MG63 (cell line): ENCODE results near the gene SLC25A45. TPM values are rescaled to one million over a fixed set of nuclear protein-coding genes. Genes with fewer than 3 reads are reported as not detected.
"Not testable (repeated sequence)": the region's sequence is repeated elsewhere in the genome, so short reads cannot be mapped to it uniquely, and the experiment has no call there.

ENCODE experiments used
- DNase-seq: peaks from one replicate; pipeline ENCODE4 v3.0.0-alpha.2; 2020
- H3K27me3 ChIP-seq: fragments of 250-450 bp; sonication (Bioruptor Pico); 2 replicates; pipeline ENCODE4 v1.5.1; 2020; ENCODE audit warnings: mild to moderate bottlenecking, moderate library complexity
- H3K36me3 ChIP-seq: fragments of 250-450 bp; sonication (Bioruptor Pico); 2 replicates; pipeline ENCODE4 v1.5.1; 2020; ENCODE audit warnings: mild to moderate bottlenecking, moderate library complexity
- H3K4me3 ChIP-seq: fragments of 250-450 bp; sonication (Bioruptor Pico); 2 replicates; pipeline ENCODE4 v1.5.1; 2020; ENCODE audit warnings: mild to moderate bottlenecking, moderate library complexity
- H3K9me3 ChIP-seq: fragments of 250-450 bp; sonication (Bioruptor Pico); 2 replicates; pipeline ENCODE4 v1.5.1; 2020; ENCODE audit warnings: mild to moderate bottlenecking, moderate library complexity
- total RNA-seq: library from RNA; depleted of rRNA; stranded (reverse); fragments of >200 nt; shearing (Covaris generic); gene quantifications from 2 replicates; pipeline ENCODE4 v1.2.3, GENCODE V29; 2014; ENCODE audit warnings: low replicate concordance

The SLC25A45 gene
- total RNA-seq, 1 experiment from 2014 or later, result 1.9 TPM

DNA sequence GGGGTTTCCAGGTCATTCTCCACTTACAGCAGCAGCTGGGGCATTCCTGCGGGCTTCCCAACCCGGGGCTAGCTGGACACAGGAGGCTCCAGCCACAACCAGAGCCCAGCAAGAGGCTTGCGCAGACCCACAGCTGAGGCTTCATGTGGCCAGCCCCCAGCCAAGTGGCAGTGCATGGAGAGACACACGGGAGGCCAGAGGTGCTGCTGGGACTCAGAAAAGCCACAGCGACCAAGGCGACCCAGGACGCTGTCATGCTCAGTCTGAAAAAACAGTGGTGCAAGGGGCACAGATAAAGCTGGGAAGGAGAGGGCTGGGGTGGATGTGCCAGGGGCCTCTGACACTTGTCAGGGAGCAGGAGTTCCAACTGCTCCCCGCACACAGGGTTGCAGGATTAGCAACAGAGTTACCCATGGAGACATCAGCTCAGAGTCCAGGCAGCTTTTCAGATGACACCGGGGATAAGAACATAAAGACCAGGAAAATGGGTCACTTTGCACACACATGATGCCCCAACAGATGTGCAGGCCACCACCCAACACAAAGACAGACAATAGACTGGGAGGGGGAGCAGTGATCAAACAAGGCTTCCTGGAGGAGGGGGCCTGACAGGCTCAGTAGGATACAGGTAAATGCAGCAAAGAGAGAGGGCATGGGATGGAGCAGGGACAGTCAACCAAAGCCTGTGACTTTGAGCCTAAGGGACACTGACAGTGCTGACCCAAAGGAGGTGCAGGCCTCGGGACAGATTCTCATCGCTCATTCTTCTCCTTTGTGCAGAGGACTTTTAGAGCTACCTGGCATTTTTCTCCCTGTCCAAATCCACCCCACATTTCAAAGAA, 33.3 kb upstream of the SLC25A45 start:
- H3K27me3 ChIP-seq, result no peaks in the 10 kb centered on the region
- no peak for DNase-seq
- peaks cover 14% of the 10 kb centered on the region for H3K36me3 ChIP-seq
- no peaks in the 10 kb centered on the region for H3K9me3 ChIP-seq
- H3K4me3 ChIP-seq, result no peak overlapping the region

DNA sequence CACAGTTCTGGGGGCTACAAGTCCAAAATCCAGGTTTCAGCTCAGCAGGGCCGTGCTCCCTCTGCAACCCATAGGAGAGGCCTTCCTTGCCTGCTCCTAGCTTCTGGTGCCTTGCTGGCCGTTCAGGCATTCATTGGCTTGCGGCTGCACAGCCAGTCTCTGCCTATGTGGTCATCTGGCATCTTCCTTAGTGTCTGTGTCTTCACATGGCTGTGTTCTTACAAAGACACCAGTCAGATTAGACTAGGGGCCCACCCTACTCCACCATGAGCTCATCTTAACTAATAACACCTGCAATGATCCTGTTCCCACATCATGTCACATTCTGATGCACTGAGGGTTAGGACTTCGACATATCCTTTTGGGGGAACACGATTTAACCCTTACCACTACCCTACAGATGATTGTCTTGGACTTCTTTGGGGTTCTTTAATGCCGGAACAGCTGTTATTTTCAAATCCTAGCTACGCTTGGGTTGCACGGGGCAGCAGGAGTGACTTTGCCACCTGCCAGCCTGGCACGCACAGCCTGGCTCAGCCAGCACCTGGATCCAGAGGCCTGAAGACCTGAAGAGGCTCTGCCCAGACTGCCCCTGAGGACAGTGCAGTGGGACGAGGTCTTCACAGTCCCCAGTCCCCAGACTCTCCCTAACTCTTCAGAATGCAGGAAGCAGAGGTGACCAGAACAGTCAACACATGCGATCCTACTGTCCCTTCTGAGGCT, 32.5 kb upstream of the SLC25A45 start:
- Histone ChIP-seq H3K27me3 (no peaks in the 10 kb centered on the region), H3K36me3 (peaks cover 17% of the 10 kb centered on the region), H3K4me3 (no peak overlapping the region), H3K9me3 (no peaks in the 10 kb centered on the region)
- no peak for DNase-seq

DNA sequence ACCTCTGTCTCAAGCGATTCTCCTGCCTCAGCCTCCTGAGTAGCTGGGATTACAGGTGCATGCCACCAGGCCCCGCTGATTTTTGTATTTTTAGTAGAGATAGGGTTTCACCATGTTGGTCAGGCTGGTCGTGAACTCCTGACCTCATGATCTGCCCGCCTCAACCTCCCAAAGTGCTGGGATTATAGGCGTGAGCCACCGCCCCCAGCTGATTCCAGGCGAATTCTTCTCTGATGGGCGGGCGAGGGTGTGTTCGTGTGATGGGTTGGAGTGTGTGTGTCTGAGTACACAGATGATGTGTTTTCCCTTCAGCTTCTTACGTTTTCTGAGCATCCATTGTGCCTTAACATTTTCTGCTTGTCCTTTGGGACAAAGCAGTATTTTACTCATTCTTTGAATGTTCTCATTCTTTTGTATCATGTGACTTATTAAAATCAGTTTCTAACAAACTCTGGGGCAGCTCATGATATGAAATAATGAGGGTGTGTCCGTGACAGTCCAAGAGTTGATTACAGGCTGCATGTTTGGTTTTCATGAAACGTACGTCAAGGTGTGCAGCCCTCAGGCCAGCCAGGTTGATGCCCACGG, 30.7 kb upstream of the SLC25A45 start:
- not testable (repeated sequence) for H3K27me3 ChIP-seq, H3K4me3 ChIP-seq, DNase-seq, H3K9me3 ChIP-seq
- peaks cover 28% of the 10 kb centered on the region for H3K36me3 ChIP-seq

DNA sequence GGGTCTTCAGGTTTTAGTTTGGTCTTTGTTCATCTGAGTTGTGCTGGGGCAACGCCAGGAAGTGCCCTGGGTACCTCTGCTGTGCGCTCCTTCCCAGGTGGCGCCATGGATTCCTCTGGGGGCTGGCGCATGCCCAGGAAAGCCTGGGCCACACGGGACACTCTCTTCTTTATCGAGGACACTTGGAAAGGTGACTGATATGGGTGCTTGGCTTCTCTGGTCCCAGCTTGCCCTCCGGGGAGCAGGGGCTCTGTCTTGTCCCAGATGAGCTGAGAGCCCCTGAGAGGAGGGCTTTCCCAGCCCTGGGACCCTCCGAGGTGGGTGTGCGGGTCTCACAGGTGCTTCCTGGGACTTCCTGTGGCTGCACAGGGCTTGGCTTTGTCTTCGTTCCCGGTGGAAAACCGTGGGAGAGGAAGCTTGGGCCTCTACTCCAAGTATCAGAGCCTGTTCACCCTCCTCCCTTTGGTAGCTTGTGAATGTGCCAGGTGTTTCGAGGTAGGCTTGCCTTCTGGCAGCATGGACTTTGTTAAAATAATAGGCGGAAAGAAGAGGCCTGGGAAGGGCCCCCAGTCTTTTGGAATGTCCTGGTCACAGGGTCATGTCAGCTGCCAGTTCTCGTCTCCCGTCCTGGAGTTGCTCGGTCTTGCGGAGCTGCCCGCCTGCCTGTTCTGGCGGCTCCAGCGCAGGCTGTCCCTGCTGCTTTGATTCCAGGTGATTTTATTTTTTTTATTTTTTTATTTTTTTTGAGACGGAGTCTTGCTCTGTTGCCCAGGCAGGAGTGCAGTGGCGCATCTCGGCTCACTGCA, 30.0 kb upstream of the SLC25A45 start:
- Histone ChIP-seq H3K36me3 (peaks cover 31% of the 10 kb centered on the region), H3K4me3 (no peak overlapping the region), H3K9me3 (no peaks in the 10 kb centered on the region), H3K27me3 (no peaks in the 10 kb centered on the region)
- no peak for DNase-seq

DNA sequence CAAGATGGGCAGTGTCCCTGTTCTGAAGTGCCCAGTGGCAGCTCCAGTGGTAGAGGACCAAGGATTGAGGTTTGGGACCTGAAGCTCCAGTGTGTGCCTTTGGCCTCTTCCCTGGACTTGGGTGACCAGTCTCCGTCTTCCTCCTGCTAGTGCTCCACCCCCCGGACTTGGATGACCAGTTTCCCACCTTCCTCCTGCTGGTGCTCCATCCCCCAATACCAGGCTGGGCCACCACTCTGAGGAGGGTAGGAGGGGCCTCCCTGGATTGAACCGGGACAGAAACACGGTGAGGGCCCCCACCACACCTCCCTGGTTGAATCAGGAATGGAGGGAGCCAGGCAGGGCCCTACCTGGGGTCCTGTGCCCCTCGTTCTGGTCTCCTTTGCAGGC, 29.2 kb upstream of the SLC25A45 start:
- peaks cover 39% of the 10 kb centered on the region for H3K36me3 ChIP-seq
- H3K9me3 ChIP-seq, result no peaks in the 10 kb centered on the region
- DNase-seq, result no peak
- no peak overlapping the region for H3K4me3 ChIP-seq
- H3K27me3 ChIP-seq, result no peaks in the 10 kb centered on the region

DNA sequence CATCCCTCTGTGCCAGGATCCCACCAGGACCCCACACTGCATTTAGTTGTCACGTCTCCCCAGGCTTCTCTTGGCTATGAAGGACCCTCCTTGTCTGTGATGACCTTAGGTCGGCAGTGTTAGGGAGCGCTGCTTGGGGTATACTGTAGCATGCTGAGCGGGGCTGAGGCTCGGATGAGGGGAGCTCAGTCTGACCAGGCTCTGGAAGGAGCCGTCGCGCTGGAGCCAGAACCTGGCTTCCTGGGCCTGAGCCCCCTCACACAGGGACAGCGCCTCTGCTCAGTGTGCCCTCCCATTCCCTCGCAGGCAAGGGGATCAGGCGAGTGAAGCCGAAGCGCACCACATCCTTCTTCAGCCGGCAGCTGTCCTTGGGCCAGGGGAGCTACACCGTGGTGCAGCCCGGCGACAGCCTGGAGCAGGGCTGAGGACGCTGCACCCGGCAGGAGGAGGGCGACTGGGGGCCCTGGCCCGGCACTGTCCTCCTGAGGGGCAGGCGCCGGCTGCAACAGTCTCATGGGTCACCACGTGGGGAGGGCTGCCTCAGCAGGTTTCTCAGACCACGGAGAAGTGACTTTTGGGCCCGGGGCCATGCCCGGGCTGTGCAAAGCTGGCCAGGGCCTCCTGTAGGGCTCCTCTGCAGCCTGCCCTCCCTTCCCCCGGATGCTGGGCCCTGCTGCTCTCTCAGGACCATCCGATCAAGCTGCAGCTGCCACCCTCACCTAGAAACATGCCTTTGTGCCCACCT, 28.7 kb upstream of the SLC25A45 start:
- Histone ChIP-seq H3K36me3 (peaks cover 44% of the 10 kb centered on the region), H3K9me3 (no peaks in the 10 kb centered on the region), H3K27me3 (no peaks in the 10 kb centered on the region), H3K4me3 (no peak overlapping the region)
- DNase-seq, result no peak

DNA sequence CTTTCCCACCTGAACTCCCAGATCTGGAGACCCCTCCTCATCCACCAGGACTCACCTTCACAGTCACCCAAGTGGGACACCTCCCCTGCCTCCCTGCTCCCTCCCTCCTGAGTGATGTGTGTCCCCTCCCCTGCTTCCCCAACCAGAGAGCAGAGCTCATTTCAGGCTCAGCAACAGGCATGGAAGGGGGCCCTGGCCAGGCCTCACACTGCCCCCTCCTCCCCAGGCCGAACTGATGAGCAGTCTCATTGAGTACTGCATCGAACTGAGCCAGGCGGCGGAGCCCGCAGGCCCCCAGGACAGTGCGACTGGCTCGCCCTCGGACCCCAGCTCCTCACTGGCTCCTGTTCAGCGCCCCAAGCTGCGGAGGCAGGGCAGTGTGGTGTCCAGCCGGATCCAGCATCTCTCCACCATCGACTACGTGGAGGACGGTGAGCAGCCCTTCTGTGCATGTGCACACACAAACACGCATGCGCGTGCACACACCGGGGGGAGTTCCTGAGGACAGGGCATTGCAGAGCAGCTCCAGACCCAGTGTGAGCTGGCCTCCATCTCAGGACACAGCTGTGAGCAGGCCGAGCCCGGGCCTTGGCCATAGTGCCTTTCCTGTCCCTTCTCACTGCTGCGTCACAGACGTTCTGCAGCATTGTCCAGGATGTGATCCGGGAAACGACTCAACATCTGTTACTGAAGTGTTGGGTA, 22.3 kb upstream of the SLC25A45 start:
- no peak for DNase-seq
- Histone ChIP-seq H3K9me3 (no peaks in the 10 kb centered on the region), H3K27me3 (no peaks in the 10 kb centered on the region), H3K4me3 (no peak overlapping the region), H3K36me3 (peaks cover 53% of the 10 kb centered on the region)

DNA sequence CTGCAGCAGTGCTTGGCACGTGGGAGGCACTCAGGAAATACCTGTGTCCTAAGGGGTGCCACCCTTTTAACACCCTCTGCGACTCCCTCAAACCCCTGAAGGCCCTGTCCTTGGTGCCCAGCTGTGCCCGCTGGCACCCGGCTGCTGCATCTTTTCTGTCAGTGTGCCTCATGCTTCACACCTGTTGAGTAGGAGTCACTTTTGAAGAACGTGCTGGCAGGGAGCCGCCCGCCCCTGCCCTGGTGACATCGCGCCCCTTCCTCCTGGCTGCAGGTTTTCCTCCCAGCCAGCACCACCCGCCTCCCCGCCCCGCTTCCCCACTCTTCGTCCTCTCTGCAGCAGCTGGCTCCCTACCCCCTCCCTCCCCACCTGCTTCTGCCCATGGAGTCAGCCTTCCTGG, 21.8 kb upstream of the SLC25A45 start:
- Histone ChIP-seq H3K9me3 (no peaks in the 10 kb centered on the region), H3K27me3 (no peaks in the 10 kb centered on the region), H3K4me3 (no peak overlapping the region), H3K36me3 (peaks cover 55% of the 10 kb centered on the region)
- no peak for DNase-seq

DNA sequence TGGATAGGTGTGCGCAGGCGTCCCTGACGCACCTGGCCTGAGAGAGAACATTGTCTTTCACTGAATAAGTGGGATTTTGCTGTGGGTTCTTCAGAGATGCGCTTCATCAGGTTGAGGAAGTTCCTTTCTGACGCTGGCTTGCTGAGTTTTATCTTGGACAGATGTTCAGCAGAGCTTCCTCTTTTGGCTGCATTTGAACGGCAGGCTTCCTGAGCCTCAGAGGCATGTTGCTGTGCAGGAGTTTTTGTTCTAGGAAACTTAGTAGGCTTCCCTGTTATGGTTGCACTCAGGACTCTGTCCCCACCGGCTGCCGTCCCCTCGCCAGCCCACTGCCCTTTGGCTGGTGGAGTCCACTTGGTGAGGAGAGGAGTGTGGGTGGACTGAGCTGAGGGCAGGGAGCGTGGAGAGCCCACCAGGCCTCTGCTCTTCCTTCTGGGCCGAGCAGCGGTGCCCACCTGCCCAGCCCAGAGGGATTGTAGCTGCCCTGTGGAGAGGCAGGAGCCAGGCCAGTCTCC, 21.2 kb upstream of the SLC25A45 start:
- Histone ChIP-seq H3K4me3 (no peak overlapping the region), H3K36me3 (peaks cover 49% of the 10 kb centered on the region)

DNA sequence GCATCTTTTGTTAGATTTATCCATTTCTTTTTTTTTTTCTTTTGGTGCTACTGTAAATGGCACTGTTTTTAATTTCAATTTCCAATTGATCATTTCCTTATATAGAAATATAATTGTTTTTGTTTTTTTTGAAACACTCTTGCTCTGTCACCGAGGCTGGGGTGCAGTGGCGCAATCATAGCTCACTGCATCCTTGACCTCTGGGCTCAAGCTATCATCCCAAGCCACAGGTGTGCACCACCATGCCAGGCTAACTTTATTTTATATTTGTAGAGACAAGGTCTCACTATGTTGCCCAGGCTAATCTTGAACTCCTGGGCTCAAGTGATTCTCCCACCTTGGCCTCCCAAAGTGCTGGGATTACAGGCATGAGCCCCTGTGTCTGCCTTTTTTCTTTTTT, 20.3 kb upstream of the SLC25A45 start:
- H3K27me3 ChIP-seq, result no peaks in the 10 kb centered on the region
- peaks cover 46% of the 10 kb centered on the region for H3K36me3 ChIP-seq
- DNase-seq, result no peak
- no peaks in the 10 kb centered on the region for H3K9me3 ChIP-seq
- H3K4me3 ChIP-seq, result no peak overlapping the region

More for the DNA sequence above, 21.2 kb upstream of the SLC25A45 start:
- no peaks in the 10 kb centered on the region for H3K9me3 ChIP-seq
- no peak for DNase-seq
- H3K27me3 ChIP-seq, result no peaks in the 10 kb centered on the region

DNA sequence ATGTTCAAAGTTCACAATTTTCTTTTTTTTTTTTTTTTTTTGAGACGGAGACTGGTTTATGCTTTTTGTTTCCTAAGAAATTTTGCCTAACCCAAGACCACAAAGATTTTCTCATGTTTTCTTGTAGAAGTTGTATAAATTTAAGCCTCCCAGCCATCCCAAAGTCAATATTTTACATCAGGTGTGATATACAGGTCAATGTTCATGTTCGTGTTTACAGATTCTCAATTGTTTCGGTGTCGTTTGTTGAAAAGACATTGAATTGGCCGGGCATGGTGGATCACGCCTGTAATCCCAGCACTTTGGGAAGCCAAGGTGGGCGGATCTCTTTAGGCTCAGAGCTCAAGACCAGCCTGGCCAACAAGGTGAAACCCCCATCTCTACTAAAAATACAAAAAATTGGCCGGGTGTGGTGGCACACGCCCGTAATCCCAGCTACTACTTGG, 19.4 kb upstream of the SLC25A45 start:
- H3K27me3 ChIP-seq, result no peaks in the 10 kb centered on the region
- H3K36me3 ChIP-seq, result peaks cover 42% of the 10 kb centered on the region
- H3K9me3 ChIP-seq, result no peaks in the 10 kb centered on the region
- no peak for DNase-seq
- H3K4me3 ChIP-seq, result no peak overlapping the region

DNA sequence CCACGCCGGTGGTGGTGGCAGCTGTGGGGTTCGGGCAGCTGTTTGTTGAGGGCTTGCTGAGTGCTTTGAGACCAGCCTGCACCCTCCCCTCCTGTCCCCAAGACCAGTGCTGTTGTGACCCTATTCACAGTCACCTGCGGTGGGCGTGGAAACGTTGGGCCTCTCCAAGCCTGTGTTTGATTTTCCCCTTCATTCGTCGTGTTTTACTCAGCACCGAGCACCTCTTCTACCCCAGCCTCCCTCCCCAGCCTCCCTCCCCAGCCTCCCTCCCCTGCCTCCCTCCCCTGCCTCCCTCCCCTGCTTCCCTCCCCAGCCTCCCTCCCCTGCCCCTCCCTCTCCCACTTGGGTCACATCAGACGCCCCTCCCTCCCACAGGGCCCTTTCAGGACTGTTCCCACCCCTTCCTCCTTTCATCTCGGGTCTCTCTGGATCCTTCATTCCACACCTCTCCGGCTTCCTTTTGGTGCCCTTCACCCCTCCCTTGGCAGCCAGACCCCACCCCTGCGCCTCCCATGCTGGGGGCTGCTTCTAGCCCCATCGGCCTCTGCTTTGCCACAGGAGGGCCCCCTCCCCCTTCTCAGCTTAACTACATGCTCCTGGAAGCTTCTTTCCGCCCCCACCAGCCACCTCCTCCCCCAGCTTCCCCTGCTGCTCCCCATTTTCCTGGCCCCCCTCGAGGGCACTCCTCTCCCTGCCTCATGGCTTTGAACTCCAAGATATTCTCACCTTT, 18.8 kb upstream of the SLC25A45 start:
- no peak for DNase-seq
- no peaks in the 10 kb centered on the region for H3K9me3 ChIP-seq
- H3K27me3 ChIP-seq, result no peaks in the 10 kb centered on the region
- no peak overlapping the region for H3K4me3 ChIP-seq
- H3K36me3 ChIP-seq, result peaks cover 36% of the 10 kb centered on the region

DNA sequence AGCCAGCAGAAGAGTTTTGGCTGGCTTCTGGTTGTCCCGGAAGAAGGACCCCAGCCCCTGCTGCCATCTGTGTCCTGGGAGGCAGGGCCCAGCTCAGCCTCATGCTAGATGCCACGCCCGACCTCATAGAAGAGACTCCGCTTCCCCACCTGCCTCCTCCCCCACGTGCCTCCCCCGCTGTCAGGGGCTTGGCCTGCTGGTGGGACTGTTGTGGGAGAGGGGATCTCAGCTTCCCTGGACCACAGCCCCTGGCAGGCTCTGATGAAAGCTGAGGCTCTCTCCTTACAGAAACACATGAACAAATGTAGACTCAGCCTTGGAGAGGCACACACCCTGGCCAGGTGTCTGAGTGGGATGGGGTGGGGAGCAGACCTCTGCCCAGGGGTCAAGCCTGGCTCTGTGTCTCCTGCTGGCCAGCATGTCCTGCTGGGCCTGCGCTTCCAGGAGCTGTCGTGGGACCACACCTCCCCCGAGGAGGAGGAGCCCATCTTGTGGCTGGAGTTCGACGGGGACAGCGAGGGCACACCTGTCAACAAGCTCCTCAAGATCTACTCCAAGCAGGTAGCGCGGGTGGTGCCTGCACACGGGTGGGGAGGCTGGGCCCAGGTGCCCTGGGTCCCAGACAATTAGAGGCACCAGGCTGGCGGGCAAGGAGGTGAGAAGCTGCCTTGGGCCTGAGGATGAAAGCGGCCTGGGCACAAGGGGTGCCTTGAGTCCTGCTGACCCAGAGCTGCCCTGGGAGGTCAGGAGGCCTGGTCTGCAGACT, 18.0 kb upstream of the SLC25A45 start:
- peaks cover 34% of the 10 kb centered on the region for H3K36me3 ChIP-seq
- no peak overlapping the region for H3K4me3 ChIP-seq
- H3K9me3 ChIP-seq, result no peaks in the 10 kb centered on the region
- H3K27me3 ChIP-seq, result no peaks in the 10 kb centered on the region
- no peak for DNase-seq

DNA sequence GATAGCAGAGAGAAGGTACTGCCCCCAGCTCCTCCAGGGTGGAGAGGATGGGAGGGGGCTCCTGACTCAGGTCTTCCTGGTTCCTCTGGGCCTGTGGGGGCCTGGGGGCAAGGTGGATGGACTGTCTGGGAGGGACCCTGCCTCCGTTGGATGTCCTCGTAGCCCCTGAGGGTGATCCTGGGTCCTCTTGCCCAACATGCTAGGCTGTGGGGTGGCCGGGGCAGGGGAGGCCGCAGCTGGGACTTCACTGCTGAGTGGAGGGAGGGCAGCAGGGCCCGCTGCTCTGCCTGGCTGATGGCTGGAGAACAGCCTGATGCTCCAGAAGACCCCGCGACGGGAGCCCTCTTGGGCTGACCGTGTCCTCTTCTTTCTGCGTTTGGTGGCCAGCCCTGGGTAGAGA, 17.4 kb upstream of the SLC25A45 start:
- H3K27me3 ChIP-seq, result no peaks in the 10 kb centered on the region
- H3K36me3 ChIP-seq, result peaks cover 28% of the 10 kb centered on the region
- no peaks in the 10 kb centered on the region for H3K9me3 ChIP-seq
- no peak for DNase-seq
- H3K4me3 ChIP-seq, result no peak overlapping the region
